ENCODE results near the gene EN1. TPM values are rescaled to one million over a fixed set of nuclear protein-coding genes. Genes with fewer than 3 reads are reported as not detected.

Gene EN1
- total RNA-seq, 1 experiment from 2014 or later = not detected

GRCh38 chr2:118859157-118859770 is 11.8 kb upstream of the EN1 start:
- POLR2A ChIA-PET (ENCODE audit: unreplicated experiment) = no interaction called here
- intact Hi-C loops (cut with micrococcal nuclease; ENCODE audit: unreplicated experiment) = no loop called here
- no TSS peak for BruUV-seq (replicated peaks)

DNA sequence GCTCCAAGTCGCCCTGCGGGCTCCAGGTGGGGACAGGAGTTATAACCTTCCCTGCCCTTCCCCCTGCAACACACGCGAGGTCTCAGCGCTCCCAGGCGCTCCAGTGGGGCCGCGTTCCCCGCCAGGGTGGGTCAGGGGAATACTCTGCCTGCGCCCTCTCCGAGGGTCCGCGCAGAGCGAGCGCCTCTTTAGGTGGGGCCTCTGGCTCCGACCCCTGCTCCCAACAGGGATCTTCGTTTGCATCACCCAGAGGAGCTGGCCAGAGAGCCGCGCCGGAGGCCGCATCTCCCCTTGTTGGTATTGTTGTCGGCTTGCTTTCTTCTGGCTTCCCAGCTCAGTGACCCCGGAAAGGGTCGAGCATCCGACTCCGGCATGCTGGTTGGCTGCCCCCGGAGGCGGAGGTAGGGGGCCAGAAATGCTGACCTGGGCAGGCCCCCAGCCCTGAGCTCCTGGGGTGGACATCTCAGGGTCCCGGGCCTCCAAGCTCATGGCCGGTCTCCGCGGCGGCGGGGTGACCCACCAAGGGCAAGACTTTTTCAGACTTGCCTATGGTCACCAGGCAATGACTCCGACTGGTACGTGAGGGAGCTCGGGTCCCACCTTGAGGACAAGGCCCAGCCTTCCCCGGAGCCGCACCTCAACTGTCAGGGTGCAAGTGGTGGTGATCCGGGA is 11.2 kb upstream of the EN1 start:
- peaks cover 12% of the 10 kb centered on the region for H3K27me3 ChIP-seq (ENCODE audit: insufficient read depth, low read depth)
- no peaks in the 10 kb centered on the region for H3K9me3 ChIP-seq (ENCODE audit: insufficient read depth, low read depth)
- no peak overlapping the region for H3K27ac ChIP-seq
- no TSS peak for BruUV-seq (replicated peaks)
- H3K9me2 ChIP-seq (ENCODE audit: insufficient read depth) = no peaks in the 10 kb centered on the region
- CTCF ChIA-PET = interaction anchor here (0.6 kb wide), 1 partner anchor 191 kb away, joined by 8 read pairs; no protein-coding TSS in a partner anchor
- POLR2A ChIA-PET (ENCODE audit: unreplicated experiment) = no interaction called here
- peaks cover 35% of the 10 kb centered on the region for H3K4me1 ChIP-seq (replicated peaks; ENCODE audit: insufficient read depth)
- intact Hi-C loops (cut with micrococcal nuclease; ENCODE audit: unreplicated experiment) = no loop called here
- no peak overlapping the region for H3K4me2 ChIP-seq
- H3K36me3 ChIP-seq (ENCODE audit: low read depth) = no peaks in the 10 kb centered on the region
- H3K4me3 ChIP-seq = no peak overlapping the region
- H3F3A ChIP-seq (ENCODE audit: insufficient read depth, low read depth) = no peaks in the 10 kb centered on the region
- no peaks in the 10 kb centered on the region for H3K79me2 ChIP-seq (ENCODE audit: low read depth)
- H2AFZ ChIP-seq = no peak overlapping the region
- TF ChIP-seq, protein P1, sequence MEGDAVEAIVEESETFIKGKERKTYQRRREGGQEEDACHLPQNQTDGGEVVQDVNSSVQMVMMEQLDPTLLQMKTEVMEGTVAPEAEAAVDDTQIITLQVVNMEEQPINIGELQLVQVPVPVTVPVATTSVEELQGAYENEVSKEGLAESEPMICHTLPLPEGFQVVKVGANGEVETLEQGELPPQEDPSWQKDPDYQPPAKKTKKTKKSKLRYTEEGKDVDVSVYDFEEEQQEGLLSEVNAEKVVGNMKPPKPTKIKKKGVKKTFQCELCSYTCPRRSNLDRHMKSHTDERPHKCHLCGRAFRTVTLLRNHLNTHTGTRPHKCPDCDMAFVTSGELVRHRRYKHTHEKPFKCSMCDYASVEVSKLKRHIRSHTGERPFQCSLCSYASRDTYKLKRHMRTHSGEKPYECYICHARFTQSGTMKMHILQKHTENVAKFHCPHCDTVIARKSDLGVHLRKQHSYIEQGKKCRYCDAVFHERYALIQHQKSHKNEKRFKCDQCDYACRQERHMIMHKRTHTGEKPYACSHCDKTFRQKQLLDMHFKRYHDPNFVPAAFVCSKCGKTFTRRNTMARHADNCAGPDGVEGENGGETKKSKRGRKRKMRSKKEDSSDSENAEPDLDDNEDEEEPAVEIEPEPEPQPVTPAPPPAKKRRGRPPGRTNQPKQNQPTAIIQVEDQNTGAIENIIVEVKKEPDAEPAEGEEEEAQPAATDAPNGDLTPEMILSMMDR (conservative IDR thresholded peaks at IDR 0.05) = no peak
- no peak for TF ChIP-seq EZH2 (IDR thresholded peaks at IDR 0.05; ENCODE audit: low read depth)
- no peaks in the 10 kb centered on the region for H4K20me1 ChIP-seq (ENCODE audit: insufficient read depth)
- no peak for DNase-seq

More at GRCh38 chr2:118859157-118859770, 11.8 kb upstream of the EN1 start:
- H3K9me3 ChIP-seq (ENCODE audit: insufficient read depth, low read depth) = no peaks in the 10 kb centered on the region
- CTCF ChIA-PET = no interaction called here
- no peak overlapping the region for H3K4me3 ChIP-seq
- no peak overlapping the region for H2AFZ ChIP-seq
- no peak overlapping the region for H3K4me2 ChIP-seq
- no peaks in the 10 kb centered on the region for H4K20me1 ChIP-seq (ENCODE audit: insufficient read depth)
- H3K4me1 ChIP-seq (replicated peaks; ENCODE audit: insufficient read depth) = peaks cover 35% of the 10 kb centered on the region
- peaks cover 6% of the 10 kb centered on the region; the same call in 1 of the 2 replicates for H3K27me3 ChIP-seq (ENCODE audit: insufficient read depth, low read depth)
- no peaks in the 10 kb centered on the region for H3F3A ChIP-seq (ENCODE audit: insufficient read depth, low read depth)
- TF ChIP-seq, protein P1 (conservative IDR thresholded peaks at IDR 0.05) = no peak
- TF ChIP-seq EZH2 (IDR thresholded peaks at IDR 0.05; ENCODE audit: low read depth) = no peak
- H3K79me2 ChIP-seq (ENCODE audit: low read depth) = no peaks in the 10 kb centered on the region
- H3K9me2 ChIP-seq (ENCODE audit: insufficient read depth) = no peaks in the 10 kb centered on the region
- no peaks in the 10 kb centered on the region for H3K36me3 ChIP-seq (ENCODE audit: low read depth)
- DNase-seq = no peak
- H3K27ac ChIP-seq = no peak overlapping the region

GRCh38 chr2:118857677-118858484 is 10.4 kb upstream of the EN1 start:
- TF ChIP-seq EZH2 (IDR thresholded peaks at IDR 0.05; ENCODE audit: low read depth) = no peak
- TF ChIP-seq, protein P1 (conservative IDR thresholded peaks at IDR 0.05) = no peak
- no TSS peak for BruUV-seq (replicated peaks)

More at GRCh38 chr2:118857677-118858484, 10.4 kb upstream of the EN1 start:
- intact Hi-C loops (cut with micrococcal nuclease; ENCODE audit: unreplicated experiment) = no loop called here
- H3K27me3 ChIP-seq (ENCODE audit: insufficient read depth, low read depth) = peaks cover 20% of the 10 kb centered on the region
- DNase-seq = no peak
- no peak overlapping the region for H3K27ac ChIP-seq
- no peak overlapping the region for H2AFZ ChIP-seq
- no peaks in the 10 kb centered on the region for H3F3A ChIP-seq (ENCODE audit: insufficient read depth, low read depth)
- no peaks in the 10 kb centered on the region for H3K9me3 ChIP-seq (ENCODE audit: insufficient read depth, low read depth)
- H3K4me2 ChIP-seq = no peak overlapping the region
- H3K4me3 ChIP-seq = no peak overlapping the region
- no peaks in the 10 kb centered on the region for H3K9me2 ChIP-seq (ENCODE audit: insufficient read depth)
- CTCF ChIA-PET = interaction anchor here (0.6 kb wide), 1 partner anchor 192 kb away, joined by 8 read pairs; no protein-coding TSS in a partner anchor
- no peaks in the 10 kb centered on the region for H3K79me2 ChIP-seq (ENCODE audit: low read depth)
- H4K20me1 ChIP-seq (ENCODE audit: insufficient read depth) = no peaks in the 10 kb centered on the region
- POLR2A ChIA-PET (ENCODE audit: unreplicated experiment) = no interaction called here
- H3K4me1 ChIP-seq (replicated peaks; ENCODE audit: insufficient read depth) = peaks cover 31% of the 10 kb centered on the region
- H3K36me3 ChIP-seq (ENCODE audit: low read depth) = no peaks in the 10 kb centered on the region

Data from PC-9 (cell line).